A549 (cell line): ENCODE data around the gene CREBL2.

Source experiments
- CBX2 ChIP-seq: fragments of 200-600 bp; sonication (generic); IDR thresholded peaks from 2 replicates; pipeline ENCODE4 v1.6.1; 2016; ENCODE audit warnings: low read depth, mild to moderate bottlenecking, borderline replicate concordance
- CBX8 ChIP-seq: fragments of 200-600 bp; sonication (generic); IDR thresholded peaks from 2 replicates; pipeline ENCODE4 v1.6.1; 2016
- CEBPB ChIP-seq, 2 experiments: fragments of >200 bp in 1 of 2; sonication (Bioruptor Twin) in 1 of 2; formaldehyde crosslinking in 1 of 2; IDR thresholded peaks; 2 replicates each; pipeline ENCODE4 v1.6.1; 2012 to 2016
- EP300 ChIP-seq, 2 experiments: fragments of >200 bp; sonication (Bioruptor Twin); formaldehyde crosslinking; IDR thresholded peaks; 2 replicates in 1 of 2; 3 replicates in 1 of 2; pipeline ENCODE4 v1.6.1; 2016 to 2017
- ESRRA ChIP-seq: fragments of 150-350 bp; IDR thresholded peaks from 2 replicates; pipeline ENCODE4 v1.6.1; 2014; ENCODE audit warnings: mild to moderate bottlenecking, low read length, borderline replicate concordance
- HDAC2 ChIP-seq: fragments of 200-600 bp; sonication (generic); IDR thresholded peaks from 2 replicates; pipeline ENCODE4 v1.6.1; 2016
- HEYL ChIP-seq: fragments of 250-450 bp; sonication (Bioruptor Pico); IDR thresholded peaks from 2 replicates; pipeline ENCODE4 v1.8.0; 2021; ENCODE audit warnings: mild to moderate bottlenecking, moderate library complexity
- HOXA7 ChIP-seq: fragments of 250-450 bp; sonication (Bioruptor Pico); IDR thresholded peaks from 2 replicates; pipeline ENCODE4 v1.5.0; 2020; ENCODE audit warnings: mild to moderate bottlenecking, moderate library complexity
- POLR2A ChIP-seq: IDR thresholded peaks from 2 replicates; pipeline ENCODE4 v1.6.1; 2012; ENCODE audit warnings: mild to moderate bottlenecking, low read length
- RCOR1 ChIP-seq: fragments of 150-350 bp; IDR thresholded peaks from 2 replicates; pipeline ENCODE4 v1.6.1; 2014; ENCODE audit warnings: antibody characterized with exemption, low read length, low read depth
- SMC3 ChIP-seq: fragments of >200 bp; sonication (Bioruptor Twin); formaldehyde crosslinking; IDR thresholded peaks from 3 replicates; pipeline ENCODE4 v1.6.1; 2018; ENCODE audit warnings: inconsistent platforms
- TF ChIP-seq, protein P1 (sequence below): fragments of >200 bp; sonication (Bioruptor Twin); formaldehyde crosslinking; IDR thresholded peaks from 3 replicates; pipeline ENCODE4 v1.5.1; 2016
- TF ChIP-seq, protein P2 (sequence below): fragments of 450-650 bp; IDR thresholded peaks from 2 replicates; pipeline ENCODE4 v1.6.1; 2014; ENCODE audit warnings: antibody characterized with exemption

DNA sequence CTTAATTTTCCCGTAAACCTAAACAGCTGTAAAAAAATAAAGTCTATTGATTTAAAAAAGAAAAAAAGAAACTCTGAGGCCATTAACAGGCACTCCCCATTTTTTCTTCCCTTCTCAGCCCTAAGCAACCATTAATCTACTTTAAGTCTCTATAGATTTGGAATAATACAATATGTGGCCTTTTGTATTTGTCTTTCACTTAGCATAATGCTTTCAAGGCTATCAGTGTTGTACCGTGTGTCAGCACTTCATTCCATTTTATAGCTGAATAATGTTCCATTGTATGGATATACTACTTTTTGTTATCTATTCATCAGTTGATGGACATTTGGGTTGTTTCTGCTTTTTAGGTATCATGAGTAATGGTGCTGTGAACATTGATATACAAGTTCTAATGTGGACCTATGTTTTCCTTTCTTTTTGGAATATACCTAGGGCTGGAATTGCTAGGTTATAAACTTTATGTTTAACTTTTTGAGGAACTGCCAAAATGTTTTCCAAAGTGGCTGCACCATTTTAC, 15.7 kb downstream of the CREBL2 start:
- TF ChIP-seq, protein P1, sequence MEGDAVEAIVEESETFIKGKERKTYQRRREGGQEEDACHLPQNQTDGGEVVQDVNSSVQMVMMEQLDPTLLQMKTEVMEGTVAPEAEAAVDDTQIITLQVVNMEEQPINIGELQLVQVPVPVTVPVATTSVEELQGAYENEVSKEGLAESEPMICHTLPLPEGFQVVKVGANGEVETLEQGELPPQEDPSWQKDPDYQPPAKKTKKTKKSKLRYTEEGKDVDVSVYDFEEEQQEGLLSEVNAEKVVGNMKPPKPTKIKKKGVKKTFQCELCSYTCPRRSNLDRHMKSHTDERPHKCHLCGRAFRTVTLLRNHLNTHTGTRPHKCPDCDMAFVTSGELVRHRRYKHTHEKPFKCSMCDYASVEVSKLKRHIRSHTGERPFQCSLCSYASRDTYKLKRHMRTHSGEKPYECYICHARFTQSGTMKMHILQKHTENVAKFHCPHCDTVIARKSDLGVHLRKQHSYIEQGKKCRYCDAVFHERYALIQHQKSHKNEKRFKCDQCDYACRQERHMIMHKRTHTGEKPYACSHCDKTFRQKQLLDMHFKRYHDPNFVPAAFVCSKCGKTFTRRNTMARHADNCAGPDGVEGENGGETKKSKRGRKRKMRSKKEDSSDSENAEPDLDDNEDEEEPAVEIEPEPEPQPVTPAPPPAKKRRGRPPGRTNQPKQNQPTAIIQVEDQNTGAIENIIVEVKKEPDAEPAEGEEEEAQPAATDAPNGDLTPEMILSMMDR = no peak
- TF ChIP-seq POLR2A (no peak), HDAC2 (no peak), CBX2 (no peak), CEBPB (IDR thresholded peaks at IDR 0.05) (no peak), RCOR1 (no peak), EP300 (IDR thresholded peaks at IDR 0.05) (no peak), CBX8 (no peak), HEYL (no peak), ESRRA (no peak), HOXA7 (no peak), SMC3 (no peak)
- TF ChIP-seq, protein P2, sequence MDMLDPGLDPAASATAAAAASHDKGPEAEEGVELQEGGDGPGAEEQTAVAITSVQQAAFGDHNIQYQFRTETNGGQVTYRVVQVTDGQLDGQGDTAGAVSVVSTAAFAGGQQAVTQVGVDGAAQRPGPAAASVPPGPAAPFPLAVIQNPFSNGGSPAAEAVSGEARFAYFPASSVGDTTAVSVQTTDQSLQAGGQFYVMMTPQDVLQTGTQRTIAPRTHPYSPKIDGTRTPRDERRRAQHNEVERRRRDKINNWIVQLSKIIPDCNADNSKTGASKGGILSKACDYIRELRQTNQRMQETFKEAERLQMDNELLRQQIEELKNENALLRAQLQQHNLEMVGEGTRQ = no peak
